SK-N-MC (cell line): Measurements from ENCODE around the gene USP10.

ENCODE experiments used
- EZH2 ChIP-seq: fragments of 200-600 bp; sonication (generic); IDR thresholded peaks from one replicate; pipeline ENCODE4 v1.6.1; 2017; ENCODE audit warnings: antibody characterized with exemption
- FOXP2 ChIP-seq: optimal IDR thresholded peaks from 2 replicates; pipeline ENCODE3; 2011; ENCODE audit warnings: mild to moderate bottlenecking, moderate library complexity; ENCODE audit not compliant: insufficient read depth; ENCODE audit errors: extremely low read length, control extremely low read depth
- POLR2AphosphoS5 ChIP-seq: IDR thresholded peaks from 2 replicates; pipeline ENCODE4 v1.6.1; 2012; ENCODE audit warnings: mild to moderate bottlenecking, low read depth, low read length, borderline replicate concordance

DNA sequence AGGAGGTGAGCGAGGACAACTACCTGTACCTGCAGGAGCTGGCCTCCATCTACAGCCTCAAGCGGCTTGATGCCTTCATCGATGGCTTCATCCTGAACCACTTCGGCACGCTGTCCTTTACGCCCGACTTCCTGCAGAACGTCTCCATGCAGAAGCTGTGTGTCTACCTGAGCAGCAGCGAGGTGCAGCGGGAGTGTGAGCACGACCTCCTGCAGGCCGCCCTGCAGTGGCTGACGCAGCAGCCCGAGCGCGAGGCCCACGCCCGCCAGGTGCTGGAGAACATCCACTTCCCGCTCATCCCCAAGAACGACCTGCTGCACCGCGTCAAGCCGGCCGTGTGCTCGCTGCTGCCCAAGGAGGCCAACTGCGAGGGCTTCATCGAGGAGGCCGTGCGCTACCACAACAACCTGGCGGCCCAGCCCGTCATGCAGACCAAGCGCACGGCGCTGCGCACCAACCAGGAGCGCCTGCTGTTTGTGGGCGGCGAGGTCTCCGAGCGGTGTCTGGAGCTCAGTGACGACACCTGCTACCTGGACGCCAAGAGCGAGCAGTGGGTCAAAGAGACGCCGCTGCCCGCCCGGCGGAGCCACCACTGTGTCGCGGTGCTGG is 42.5 kb upstream of the USP10 start:
- TF ChIP-seq POLR2AphosphoS5 (no peak), EZH2 (no peak), FOXP2 (no peak)
